ENCODE results near the gene ATF4.

ATF4 gene

GRCh38 chr22:39529487-39529851, 9.1 kb downstream of the ATF4 start:
- no peak for DNase-seq

DNA sequence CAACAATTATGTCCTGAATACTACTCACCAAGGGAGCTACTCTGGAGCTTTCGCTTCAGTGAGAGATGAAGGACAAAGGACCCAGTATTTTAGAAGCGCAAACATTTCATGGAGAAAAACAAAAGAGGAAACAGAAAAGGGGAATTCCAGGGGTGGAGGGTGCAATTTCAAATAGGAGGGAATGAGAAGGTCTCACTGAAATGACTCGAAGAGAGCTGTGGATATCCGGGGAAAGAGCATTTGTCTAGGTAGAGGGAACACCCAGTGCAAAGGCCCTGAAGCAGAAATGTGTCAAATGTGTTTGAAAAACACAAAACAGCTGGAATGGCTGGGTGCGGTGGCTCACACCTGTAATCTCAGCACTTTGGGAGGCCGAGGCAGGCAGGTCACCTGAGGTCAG, 9.8 kb downstream of the ATF4 start:
- no peak for DNase-seq

DNA sequence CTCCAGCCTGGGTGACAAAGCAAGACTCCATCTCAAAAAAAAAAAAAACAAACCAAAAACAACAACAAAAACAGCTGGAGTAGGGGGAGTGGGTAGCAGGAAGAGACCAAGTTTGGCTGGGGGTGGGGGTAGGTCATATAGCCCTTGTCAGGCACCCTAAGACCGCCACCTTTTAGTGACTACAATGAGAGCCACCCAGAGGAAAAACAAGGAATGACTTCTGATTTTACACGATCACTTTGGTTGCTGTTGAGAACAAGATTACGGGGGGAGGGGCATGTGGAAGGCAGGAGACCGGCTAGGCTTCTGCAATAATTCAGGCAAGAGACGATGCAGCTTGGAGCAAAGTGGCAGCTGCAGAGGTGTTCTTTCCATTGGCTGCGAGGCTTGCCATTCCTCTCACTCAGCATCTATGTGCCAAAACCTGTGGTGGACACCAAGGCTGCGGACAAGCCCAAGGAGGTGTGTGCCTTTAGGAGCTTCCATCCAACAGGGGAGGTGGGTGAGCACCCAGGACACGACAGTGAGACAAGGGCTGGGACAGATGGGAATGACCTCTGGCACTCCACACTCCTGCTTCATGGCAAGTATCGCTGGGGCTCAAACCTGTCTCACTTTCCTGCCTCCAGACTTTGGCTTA, 10.4 kb downstream of the ATF4 start:
- peak; percentile 10 for DNase-seq

- DNase-seq: peak; percentile 99
These were observed 12.1 kb downstream of the ATF4 start, which contains the start of gene RPS19BP1 for GRCh38 chr22:39532215-39533073. Gene RPS19BP1, minus strand, starts transcription at chr22:39532748. Its CDS starts 10 bp downstream, at chr22:39532738.

- no peak for DNase-seq
These were observed 13.7 kb downstream of the ATF4 start for GRCh38 chr22:39534092-39534506.

GRCh38 chr22:39534591-39535356, 14.4 kb downstream of the ATF4 start:
- DNase-seq: no peak

DNA sequence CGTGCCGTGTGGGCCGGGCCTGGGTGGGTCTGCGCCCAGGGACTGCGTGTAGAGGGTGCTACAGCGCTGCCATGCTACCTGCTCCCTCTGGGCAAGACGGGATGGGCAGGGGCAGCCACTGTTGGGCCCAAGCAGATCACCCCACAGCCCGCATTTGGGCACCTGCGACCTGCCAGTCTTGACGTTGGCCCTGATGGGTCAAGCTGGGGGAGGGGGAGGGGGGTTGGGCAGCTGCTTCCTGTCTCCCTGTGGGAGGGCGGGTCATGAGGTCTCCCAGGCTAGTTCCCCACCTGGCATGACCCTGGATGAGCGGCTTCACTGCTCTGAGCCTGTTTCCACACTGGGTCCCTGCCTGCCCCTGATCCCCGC, 15.0 kb downstream of the ATF4 start:
- no peak for DNase-seq

GRCh38 chr22:39535831-39536449, 15.6 kb downstream of the ATF4 start:
- DNase-seq: no peak

DNA sequence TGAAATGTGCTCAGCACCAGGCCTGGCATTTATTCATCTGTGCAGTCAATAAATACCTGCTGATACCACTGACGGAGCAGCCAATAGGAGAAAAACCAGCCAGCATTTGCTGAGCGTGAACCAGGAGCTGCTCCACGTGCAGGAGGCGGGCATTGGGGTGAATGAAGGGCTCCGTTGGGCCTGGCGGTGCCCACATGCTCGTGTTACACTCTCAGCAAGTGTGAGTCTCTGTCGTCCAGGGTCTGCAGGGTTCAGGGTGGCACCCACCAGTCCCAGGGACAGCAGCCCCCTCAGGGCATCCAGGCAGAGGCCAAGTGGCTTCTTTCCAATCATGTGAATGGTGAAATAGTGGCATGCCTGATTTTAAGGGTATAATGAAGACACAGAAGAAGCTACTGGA, 16.3 kb downstream of the ATF4 start:
- no peak for DNase-seq

- no peak for DNase-seq
These were observed 17.6 kb downstream of the ATF4 start for GRCh38 chr22:39537975-39538374.

DNA sequence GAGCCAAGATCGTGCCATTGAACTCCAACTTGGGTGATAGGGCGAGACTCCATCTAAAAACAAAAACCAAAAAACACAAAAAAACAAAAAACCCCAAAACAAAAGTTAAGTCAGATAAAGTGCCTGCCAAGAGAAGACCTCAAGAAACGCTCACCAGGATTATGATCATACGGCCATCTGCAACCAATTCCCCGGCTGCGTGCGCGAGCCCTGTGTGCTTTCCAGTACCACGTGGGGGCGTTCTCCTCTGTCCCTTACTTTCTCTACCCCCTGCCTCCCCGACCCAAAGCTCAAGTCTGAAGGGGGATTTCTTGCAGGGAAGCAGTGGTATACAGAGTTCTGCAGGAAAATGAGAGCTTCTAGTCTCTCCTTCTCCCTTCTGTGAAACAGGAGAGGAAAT, 22.7 kb downstream of the ATF4 start:
- no peak for DNase-seq

- no peak for DNase-seq
These were observed 25.3 kb downstream of the ATF4 start for GRCh38 chr22:39545386-39546365.

DNA sequence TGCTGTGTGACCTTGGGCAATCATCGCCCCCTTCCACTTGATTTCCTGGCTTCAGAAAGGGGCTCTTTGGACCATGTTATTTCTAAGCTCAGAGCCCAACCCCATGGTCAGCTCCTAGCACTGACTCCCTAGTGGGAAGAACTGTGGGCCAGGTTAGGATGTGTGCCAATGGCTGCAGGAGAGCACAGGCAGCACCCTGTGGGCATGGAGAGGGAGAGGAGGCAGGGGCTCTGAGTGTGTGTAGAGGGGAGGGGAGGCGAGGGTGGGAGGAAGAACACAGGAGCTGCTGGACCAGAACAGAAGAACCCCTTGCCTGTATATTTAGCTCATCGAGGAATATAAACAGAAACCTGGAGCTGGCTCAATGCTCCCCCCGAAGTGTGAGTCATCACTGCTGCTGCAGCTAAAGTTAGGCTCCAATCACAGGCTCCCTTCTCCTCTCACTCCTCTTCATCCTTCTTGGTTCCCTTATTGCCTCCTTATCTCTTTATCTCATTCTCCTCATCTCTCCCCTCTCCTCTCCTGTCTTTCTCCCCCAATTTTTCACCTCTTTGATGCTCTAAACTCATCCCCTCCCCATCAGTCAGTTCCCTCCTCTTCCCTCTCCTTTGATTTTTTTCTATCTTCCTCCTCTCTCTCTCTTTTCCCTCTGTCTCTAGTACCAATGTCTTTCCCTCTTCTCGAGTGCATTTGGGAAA, 26.7 kb downstream of the ATF4 start:
- DNase-seq: peak; percentile 23

DNA sequence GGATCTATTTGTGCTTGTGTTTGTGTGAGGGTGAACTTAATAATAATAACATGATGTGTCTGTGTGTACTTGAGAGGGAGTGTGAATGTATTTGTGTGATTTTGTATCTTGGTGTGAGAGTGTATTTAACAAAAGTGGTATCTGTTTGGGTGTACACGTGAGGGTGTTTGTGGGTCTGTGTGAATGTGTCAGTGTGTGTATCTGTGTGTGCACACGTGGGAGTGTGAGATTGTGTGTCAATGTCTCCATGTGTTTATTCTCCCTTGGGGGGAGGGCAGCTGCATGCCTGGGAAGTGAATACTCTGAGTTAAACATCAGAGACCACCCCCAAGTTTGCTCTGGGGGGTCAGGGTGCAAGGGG, 27.2 kb downstream of the ATF4 start:
- no peak for DNase-seq

DNA sequence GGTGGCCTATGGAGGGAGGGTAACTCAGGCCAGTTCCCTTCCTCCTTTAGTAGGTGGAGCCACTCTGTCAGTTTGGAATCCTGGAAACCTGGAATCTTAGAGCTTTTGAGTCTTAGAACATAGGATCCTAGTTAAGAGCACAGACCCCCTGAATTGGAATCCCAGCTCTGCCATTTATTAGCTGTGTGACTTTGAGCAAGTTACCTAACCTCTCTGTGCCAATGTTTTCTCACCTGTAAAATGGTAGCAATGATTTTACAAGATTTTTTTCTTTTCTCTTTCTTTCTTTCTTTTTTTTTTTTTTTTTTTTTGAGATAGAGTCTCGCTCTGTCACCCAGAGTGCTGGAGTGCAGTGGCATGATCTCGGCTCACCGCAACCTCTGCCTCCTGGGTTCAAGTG, 33.1 kb downstream of the ATF4 start:
- DNase-seq: no peak

DNA sequence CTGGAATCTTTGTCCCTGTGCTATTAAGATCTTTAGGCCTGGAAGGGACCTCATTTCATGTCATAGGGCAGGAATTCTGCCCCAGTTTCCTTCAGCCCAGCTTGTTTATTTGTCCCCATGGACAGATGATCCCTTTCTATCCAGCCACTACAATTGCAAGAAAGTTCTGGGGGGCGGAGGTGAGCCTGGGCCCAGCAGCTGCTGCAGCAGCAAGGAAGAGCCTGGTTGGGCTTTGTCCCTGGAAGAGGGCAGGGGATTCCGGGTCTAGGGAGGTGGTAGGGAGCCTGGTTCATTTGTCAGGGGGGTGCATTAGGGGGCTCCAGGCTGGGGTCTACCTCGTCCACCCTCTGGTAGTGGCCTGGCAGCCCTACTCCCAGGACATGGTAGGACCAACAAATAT, 33.8 kb downstream of the ATF4 start:
- DNase-seq: no peak

GRCh38 chr22:39556970-39557841, 36.8 kb downstream of the ATF4 start:
- DNase-seq: no peak

DNA sequence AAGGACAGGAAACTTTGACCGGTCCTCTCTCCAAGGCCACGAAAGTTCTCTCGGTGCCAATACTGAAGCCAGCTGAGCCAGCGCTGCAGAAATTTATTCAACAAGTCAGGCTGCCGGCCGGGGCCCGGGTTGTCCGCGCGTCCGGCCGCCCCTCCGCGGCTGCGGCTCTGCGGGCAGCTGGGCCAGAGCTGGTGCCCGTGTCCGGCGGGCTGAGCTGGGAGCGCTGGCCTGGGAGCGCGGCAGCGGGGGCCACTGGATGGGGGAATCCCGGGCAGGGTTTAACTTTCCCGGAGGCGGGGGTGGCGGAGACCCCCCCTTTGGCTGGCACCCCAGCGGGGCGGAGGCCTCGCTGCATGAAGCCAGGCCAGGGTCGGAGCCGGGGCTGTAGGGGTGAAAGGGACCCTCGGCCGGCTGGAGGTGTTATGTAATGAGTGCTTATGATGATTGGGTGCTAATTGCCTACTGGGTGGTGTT, 37.9 kb downstream of the ATF4 start:
- DNase-seq: no peak

DNA sequence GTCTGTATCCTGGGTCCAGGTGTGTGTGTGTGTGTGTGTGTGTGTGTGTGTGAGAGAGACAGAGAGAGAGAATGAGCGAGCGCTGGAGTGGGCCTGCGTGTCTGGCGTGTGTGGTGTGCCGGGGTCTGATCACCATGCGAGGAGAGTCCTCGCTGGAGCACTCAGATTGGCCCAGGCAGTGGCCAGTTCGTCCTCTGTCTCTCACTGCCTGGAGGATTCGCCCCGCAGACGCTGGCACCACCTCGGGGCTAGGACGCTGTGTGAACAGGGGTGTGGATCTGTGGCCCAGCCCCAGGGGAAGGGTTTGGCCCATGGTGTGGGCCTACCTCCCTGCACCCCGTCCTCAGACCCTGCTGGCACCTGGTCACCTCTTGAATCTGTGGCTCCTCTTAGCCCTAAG, 38.6 kb downstream of the ATF4 start:
- no peak for DNase-seq

GRCh38 chr22:39559456-39560105, 39.2 kb downstream of the ATF4 start:
- no peak for DNase-seq

Measured in NCI-H446 treated with DMSO at 0.1 percent for 48 hours (cell line).